ENCODE data around the gene ZNF561.

Gene ZNF561

DNA sequence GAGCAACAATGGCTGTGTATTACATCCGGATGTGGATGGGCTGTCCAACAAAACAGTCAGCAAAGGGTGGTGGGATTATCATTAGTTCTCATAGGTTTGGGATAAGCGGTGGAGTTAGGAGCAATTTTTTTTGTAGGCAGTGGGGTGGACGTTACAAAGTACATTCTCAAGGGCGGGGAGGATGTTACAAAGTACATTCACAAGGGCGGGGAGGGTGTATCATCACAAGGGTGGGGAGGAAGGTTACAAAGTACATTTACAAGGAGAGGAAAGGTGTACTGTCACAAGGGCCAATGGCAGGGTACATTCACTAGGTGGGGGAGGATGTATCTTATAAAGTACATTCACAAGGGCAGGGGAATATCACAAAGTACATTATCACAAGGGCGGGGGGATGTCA is 20.8 kb upstream of the ZNF561 start:
- no peak for ATAC-seq
- no peak for TF ChIP-seq TSHZ2 (CRISPR knock-in tag; IDR thresholded peaks at IDR 0.05)
- TF ChIP-seq, protein P1, sequence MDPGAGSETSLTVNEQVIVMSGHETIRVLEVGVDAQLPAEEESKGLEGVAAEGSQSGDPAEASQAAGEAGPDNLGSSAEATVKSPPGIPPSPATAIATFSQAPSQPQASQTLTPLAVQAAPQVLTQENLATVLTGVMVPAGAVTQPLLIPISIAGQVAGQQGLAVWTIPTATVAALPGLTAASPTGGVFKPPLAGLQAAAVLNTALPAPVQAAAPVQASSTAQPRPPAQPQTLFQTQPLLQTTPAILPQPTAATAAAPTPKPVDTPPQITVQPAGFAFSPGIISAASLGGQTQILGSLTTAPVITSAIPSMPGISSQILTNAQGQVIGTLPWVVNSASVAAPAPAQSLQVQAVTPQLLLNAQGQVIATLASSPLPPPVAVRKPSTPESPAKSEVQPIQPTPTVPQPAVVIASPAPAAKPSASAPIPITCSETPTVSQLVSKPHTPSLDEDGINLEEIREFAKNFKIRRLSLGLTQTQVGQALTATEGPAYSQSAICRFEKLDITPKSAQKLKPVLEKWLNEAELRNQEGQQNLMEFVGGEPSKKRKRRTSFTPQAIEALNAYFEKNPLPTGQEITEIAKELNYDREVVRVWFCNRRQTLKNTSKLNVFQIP (CRISPR knock-in tag; IDR thresholded peaks at IDR 0.05; ENCODE audit: borderline replicate concordance, low read depth) = no peak
- TF ChIP-seq OSR1 (CRISPR knock-in tag; IDR thresholded peaks at IDR 0.05) = no peak
- no peak for TF ChIP-seq ZNF70 (CRISPR knock-in tag; IDR thresholded peaks at IDR 0.05)
- no peak for TF ChIP-seq PATZ1 (CRISPR knock-in tag; IDR thresholded peaks at IDR 0.05; ENCODE audit: borderline replicate concordance)
- TF ChIP-seq ARNTL (CRISPR knock-in tag; IDR thresholded peaks at IDR 0.05; ENCODE audit: borderline replicate concordance, low read depth) = no peak
- no peak for TF ChIP-seq SNAI2 (CRISPR knock-in tag; IDR thresholded peaks at IDR 0.05)
- no peak for TF ChIP-seq ZFP3 (CRISPR knock-in tag; IDR thresholded peaks at IDR 0.05)
- TF ChIP-seq ZNF8 (CRISPR knock-in tag; IDR thresholded peaks at IDR 0.05) = no peak
- TF ChIP-seq RARB (CRISPR knock-in tag; IDR thresholded peaks at IDR 0.05) = no peak
- TF ChIP-seq TCF4 (CRISPR knock-in tag; IDR thresholded peaks at IDR 0.05; ENCODE audit: borderline replicate concordance) = no peak
- TF ChIP-seq PPARA (CRISPR knock-in tag; IDR thresholded peaks at IDR 0.05; ENCODE audit: borderline replicate concordance) = no peak
- TF ChIP-seq ZC3H10 (CRISPR knock-in tag; IDR thresholded peaks at IDR 0.05) = no peak
- no peak for TF ChIP-seq ISL1 (CRISPR knock-in tag; IDR thresholded peaks at IDR 0.05)
- TF ChIP-seq, protein P2, sequence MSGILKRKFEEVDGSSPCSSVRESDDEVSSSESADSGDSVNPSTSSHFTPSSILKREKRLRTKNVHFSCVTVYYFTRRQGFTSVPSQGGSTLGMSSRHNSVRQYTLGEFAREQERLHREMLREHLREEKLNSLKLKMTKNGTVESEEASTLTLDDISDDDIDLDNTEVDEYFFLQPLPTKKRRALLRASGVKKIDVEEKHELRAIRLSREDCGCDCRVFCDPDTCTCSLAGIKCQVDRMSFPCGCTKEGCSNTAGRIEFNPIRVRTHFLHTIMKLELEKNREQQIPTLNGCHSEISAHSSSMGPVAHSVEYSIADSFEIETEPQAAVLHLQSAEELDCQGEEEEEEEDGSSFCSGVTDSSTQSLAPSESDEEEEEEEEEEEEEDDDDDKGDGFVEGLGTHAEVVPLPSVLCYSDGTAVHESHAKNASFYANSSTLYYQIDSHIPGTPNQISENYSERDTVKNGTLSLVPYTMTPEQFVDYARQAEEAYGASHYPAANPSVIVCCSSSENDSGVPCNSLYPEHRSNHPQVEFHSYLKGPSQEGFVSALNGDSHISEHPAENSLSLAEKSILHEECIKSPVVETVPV (CRISPR knock-in tag; IDR thresholded peaks at IDR 0.05) = no peak

DNA sequence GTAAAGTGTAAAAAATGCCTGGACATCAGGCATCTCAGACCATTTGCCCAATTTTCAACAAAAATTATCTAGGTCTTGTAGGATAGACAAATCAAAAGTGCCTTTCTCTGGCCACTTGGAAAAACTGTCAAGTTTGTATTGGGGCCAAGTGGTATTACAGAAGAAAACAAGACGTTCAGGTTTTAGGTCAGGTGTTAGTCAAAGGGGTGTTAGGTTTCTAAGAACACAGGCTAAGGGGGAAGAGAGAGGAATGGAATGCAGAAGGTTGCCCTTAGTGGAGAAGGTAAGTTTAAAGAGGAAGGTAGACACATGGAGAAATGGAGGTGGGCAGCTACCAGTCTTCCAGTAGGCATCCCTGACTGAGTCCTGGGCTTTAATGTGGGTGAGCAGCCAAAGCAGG is 19.9 kb upstream of the ZNF561 start:
- ATAC-seq = no peak
- TF ChIP-seq ZFP30 (CRISPR knock-in tag; IDR thresholded peaks at IDR 0.05) = no peak
- TF ChIP-seq CREB5 (CRISPR knock-in tag; IDR thresholded peaks at IDR 0.05; ENCODE audit: low read depth) = no peak
- no peak for TF ChIP-seq GLIS3 (CRISPR knock-in tag; IDR thresholded peaks at IDR 0.05)
- TF ChIP-seq ARNTL (CRISPR knock-in tag; IDR thresholded peaks at IDR 0.05; ENCODE audit: borderline replicate concordance, low read depth) = no peak
- TF ChIP-seq CSDC2 (CRISPR knock-in tag; IDR thresholded peaks at IDR 0.05) = no peak
- TF ChIP-seq PATZ1 (CRISPR knock-in tag; IDR thresholded peaks at IDR 0.05; ENCODE audit: borderline replicate concordance) = no peak
- no peak for TF ChIP-seq SNAI2 (CRISPR knock-in tag; IDR thresholded peaks at IDR 0.05)
- TF ChIP-seq RARB (CRISPR knock-in tag; IDR thresholded peaks at IDR 0.05) = no peak
- no peak for TF ChIP-seq PPARA (CRISPR knock-in tag; IDR thresholded peaks at IDR 0.05; ENCODE audit: borderline replicate concordance)
- TF ChIP-seq OSR1 (CRISPR knock-in tag; IDR thresholded peaks at IDR 0.05) = no peak
- TF ChIP-seq ISL1 (CRISPR knock-in tag; IDR thresholded peaks at IDR 0.05) = no peak
- TF ChIP-seq, protein P1 (CRISPR knock-in tag; IDR thresholded peaks at IDR 0.05; ENCODE audit: borderline replicate concordance, low read depth) = no peak
